ENCODE results near the gene FYTTD1.

DNA sequence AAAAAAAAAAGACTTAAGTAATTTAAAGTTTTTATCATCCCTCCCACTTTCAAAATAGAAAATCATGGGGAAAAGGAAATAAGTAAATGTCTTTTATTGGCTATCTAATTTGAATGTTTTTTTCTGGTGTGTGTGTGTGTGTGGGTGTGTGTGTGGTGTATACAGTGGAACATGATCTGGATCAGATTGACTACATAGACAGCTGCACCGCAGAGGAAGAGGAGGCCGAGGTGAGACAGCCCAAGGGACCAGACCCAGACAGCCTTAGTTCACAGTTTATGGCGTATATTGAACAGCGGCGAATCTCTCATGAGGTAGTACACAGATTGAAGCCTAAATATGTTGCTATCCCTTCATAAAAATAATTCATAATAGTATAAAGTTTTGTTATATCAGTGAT, 85.8 kb downstream of the FYTTD1 start:
- TF ChIP-seq EZH2phosphoT487 (IDR thresholded peaks at IDR 0.05; ENCODE audit: borderline replicate concordance, low read length) (no peak), CTCF (IDR thresholded peaks at IDR 0.05; ENCODE audit: low read depth, low read length, poor library complexity, severe bottlenecking) (no peak)
